CD14-positive monocyte (primary cell): ENCODE results near the gene RCAN2. TPM values are rescaled to one million over a fixed set of nuclear protein-coding genes. Genes with fewer than 3 reads are reported as not detected.

Experiments used
- DNase-seq, 3 donors: peaks; one replicate each; pipeline ENCODE4 v3.0.0-alpha.2; 2011 to 2022
- H2AFZ ChIP-seq: 2 replicates; pipeline ENCODE4 v1.6.0; 2012; ENCODE audit warnings: mild to moderate bottlenecking, low read depth, low read length, inconsistent platforms; ENCODE audit not compliant: insufficient read depth, poor library complexity, severe bottlenecking
- H3K27ac ChIP-seq, 2 donors: 1 replicate in 1 of 2; 2 replicates in 1 of 2; pipeline ENCODE4 v1.5.1; 2012 to 2013; ENCODE audit warnings: low read length in 2 of 2, control low read depth in 1 of 2, inconsistent platforms in 1 of 2, low read depth in 1 of 2, mild to moderate bottlenecking in 1 of 2
- H3K27me3 ChIP-seq, 2 donors: one replicate each; pipeline versions ENCODE4 v1.6.0 to v1.6.1; 2011 to 2013; ENCODE audit warnings: low read length in 2 of 2; ENCODE audit not compliant: control insufficient read depth in 2 of 2, insufficient read depth in 2 of 2
- H3K36me3 ChIP-seq, 2 donors: replicated peaks in 1 of 2; 1 replicate in 1 of 2; 2 replicates in 1 of 2; pipeline versions ENCODE4 v1.5.1 to v1.6.1; 2012 to 2013; ENCODE audit warnings: low read length in 2 of 2, control low read depth in 1 of 2, inconsistent platforms in 1 of 2, mild to moderate bottlenecking in 1 of 2; ENCODE audit not compliant: insufficient read depth in 2 of 2, control insufficient read depth in 1 of 2
- H3K4me1 ChIP-seq, 2 donors: 1 replicate in 1 of 2; 2 replicates in 1 of 2; pipeline versions ENCODE4 v1.5.1 to v1.6.1; 2012 to 2013; ENCODE audit warnings: low read length in 2 of 2, control low read depth in 1 of 2, inconsistent platforms in 1 of 2, mild to moderate bottlenecking in 1 of 2, moderate library complexity in 1 of 2; ENCODE audit not compliant: insufficient read depth in 2 of 2, control insufficient read depth in 1 of 2
- H3K4me2 ChIP-seq: replicated peaks from 2 replicates; pipeline ENCODE3; 2012; ENCODE audit warnings: low read length, moderate library complexity, mild to moderate bottlenecking; ENCODE audit not compliant: poor library complexity, severe bottlenecking; ENCODE audit errors: extremely low read depth
- H3K4me3 ChIP-seq, 3 experiments: fragments of 200-600 bp in 1 of 3; sonication (generic) in 1 of 3; replicated peaks in 1 of 3; 1 replicate in 2 of 3; 2 replicates in 1 of 3; pipeline ENCODE4 v1.5.1; 2011 to 2013; ENCODE audit warnings: low read length in 3 of 3, mild to moderate bottlenecking in 3 of 3, control low read depth in 2 of 3, low read depth in 2 of 3, inconsistent platforms in 1 of 3, moderate library complexity in 1 of 3
- H3K79me2 ChIP-seq: 2 replicates; pipeline ENCODE4 v1.6.0; 2012; ENCODE audit warnings: mild to moderate bottlenecking, control low read depth, inconsistent platforms, low read length, moderate library complexity; ENCODE audit not compliant: insufficient read depth
- H3K9ac ChIP-seq: 2 replicates; pipeline ENCODE4 v1.6.0; 2017; ENCODE audit warnings: low read length, mild to moderate bottlenecking; ENCODE audit not compliant: insufficient read depth, poor library complexity, severe bottlenecking
- H3K9me3 ChIP-seq, 2 donors: replicated peaks in 1 of 2; 1 replicate in 1 of 2; 2 replicates in 1 of 2; pipeline versions ENCODE4 v1.5.1 to v1.6.1; 2012 to 2013; ENCODE audit warnings: low read length in 2 of 2, control low read depth in 1 of 2; ENCODE audit not compliant: control insufficient read depth in 1 of 2, insufficient read depth in 1 of 2
- H4K20me1 ChIP-seq: 2 replicates; pipeline ENCODE4 v1.6.0; 2012; ENCODE audit warnings: mild to moderate bottlenecking, low read length, control low read depth, moderate library complexity; ENCODE audit not compliant: insufficient read depth
- H3K27ac Mint-ChIP-seq, 7 donors: one replicate each; pipeline ENCODE4 v1.8.0; 2020; ENCODE audit warnings: mild to moderate bottlenecking in 7 of 7, mixed read lengths in 7 of 7, moderate library complexity in 6 of 7, inconsistent platforms in 2 of 7
- H3K27me3 Mint-ChIP-seq, 3 donors: one replicate each; pipeline ENCODE4 v1.8.0; 2021 to 2022; ENCODE audit warnings: low read depth in 3 of 3, mild to moderate bottlenecking in 3 of 3, mixed read lengths in 3 of 3, moderate library complexity in 3 of 3, inconsistent platforms in 1 of 3
- H3K36me3 Mint-ChIP-seq, 2 donors: one replicate each; pipeline ENCODE4 v1.8.0; 2020; ENCODE audit warnings: mixed read lengths in 2 of 2, inconsistent platforms in 1 of 2, mild to moderate bottlenecking in 1 of 2
- H3K4me1 Mint-ChIP-seq: one replicate; pipeline ENCODE4 v1.8.0; 2020; ENCODE audit warnings: mild to moderate bottlenecking, mixed read lengths
- H3K4me3 Mint-ChIP-seq, 2 donors: one replicate each; pipeline ENCODE4 v1.8.0; 2020; ENCODE audit warnings: mild to moderate bottlenecking in 2 of 2, mixed read lengths in 2 of 2, moderate library complexity in 1 of 2
- H3K9me3 Mint-ChIP-seq, 7 donors: one replicate each; pipeline ENCODE4 v1.8.0; 2020 to 2022; ENCODE audit warnings: mixed read lengths in 7 of 7, mild to moderate bottlenecking in 6 of 7, moderate library complexity in 6 of 7, inconsistent platforms in 2 of 7
- CTCF ChIP-seq: fragments of 200-600 bp; IDR thresholded peaks from one replicate; pipeline ENCODE4 v1.8.0; 2022; ENCODE audit warnings: antibody characterized with exemption, mild to moderate bottlenecking
- WGBS: methylation state at CpG from one replicate; pipeline ENCODE4 v1.1.5; 2013; ENCODE audit warnings: missing lambda C conversion rate; ENCODE audit not compliant: insufficient coverage; 5-methylcytosine and 5-hydroxymethylcytosine counted together
- intact Hi-C, 2 donors: fragments of 100-400 bp; cut with micrococcal nuclease; formaldehyde crosslinking; loops; one replicate each; pipeline versions ENCODE4 v1.15.0 to v1.15.1; 2023
- polyA plus RNA-seq, 3 donors: library from polyadenylated mRNA; depleted of rRNA in 1 of 3; unstranded in 2 of 3; stranded (reverse) in 1 of 3; fragments of 300-500 nt in 2 of 3; fragments of >200 nt in 1 of 3; fragmentation: Illumina TruSeq in 2 of 3; gene quantifications; 1 replicate in 2 of 3; 2 replicates in 1 of 3; pipeline ENCODE4 v1.2.3, GENCODE V29; 2012 to 2021

The RCAN2 gene
- polyA plus RNA-seq, 3 donors = not detected

GRCh38 chr6:46234700-46235099 is 256.5 kb downstream of the RCAN2 start:
- Mint-ChIP-seq H3K27ac (no peak overlapping the region), H3K27me3 (no peaks in the 10 kb centered on the region), H3K36me3 (no peaks in the 10 kb centered on the region), H3K9me3 (peaks cover 6 to 22% (median 13%) of the 10 kb centered on the region in 7 donors), H3K4me3 (no peak overlapping the region), H3K4me1 (no peaks in the 10 kb centered on the region)
- no peak overlapping the region for H3K4me3 ChIP-seq
- H3K27ac ChIP-seq = no peak overlapping the region
- no peaks in the 10 kb centered on the region for H3K27me3 ChIP-seq
- H3K4me2 ChIP-seq = no peak overlapping the region
- DNase-seq = no peak
- no peaks in the 10 kb centered on the region for H3K79me2 ChIP-seq
- H4K20me1 ChIP-seq = no peaks in the 10 kb centered on the region
- no peaks in the 10 kb centered on the region for H3K4me1 ChIP-seq
- H3K36me3 ChIP-seq = no peaks in the 10 kb centered on the region
- no peak overlapping the region for H2AFZ ChIP-seq
- intact Hi-C loops = no loop called here
- WGBS = 100% methylated on average over 1 of the region's 3 CpGs
- H3K9me3 ChIP-seq = peaks cover 4 to 11% of the 10 kb centered on the region in 2 donors
- H3K9ac ChIP-seq = no peak overlapping the region
- TF ChIP-seq CTCF = no peak

- H3K36me3 ChIP-seq = no peaks in the 10 kb centered on the region
- intact Hi-C loops = no loop called here
- no peak overlapping the region for H3K4me2 ChIP-seq
- no peaks in the 10 kb centered on the region for H3K27me3 ChIP-seq
- H3K9ac ChIP-seq = no peak overlapping the region
- 100% methylated on average over 1 of the region's 2 CpGs for WGBS
- H4K20me1 ChIP-seq = no peaks in the 10 kb centered on the region
- no peaks in the 10 kb centered on the region for H3K27me3 Mint-ChIP-seq
- no peaks in the 10 kb centered on the region for H3K36me3 Mint-ChIP-seq
- peaks cover 8 to 22% (median 13%) of the 10 kb centered on the region in 7 donors for H3K9me3 Mint-ChIP-seq
- no peaks in the 10 kb centered on the region for H3K4me1 Mint-ChIP-seq
- no peaks in the 10 kb centered on the region for H3K79me2 ChIP-seq
- no peak overlapping the region for H3K27ac Mint-ChIP-seq
- no peak for TF ChIP-seq CTCF
- H3K4me1 ChIP-seq = no peaks in the 10 kb centered on the region
- H3K4me3 ChIP-seq = no peak overlapping the region
- no peak overlapping the region for H3K4me3 Mint-ChIP-seq
- no peak for DNase-seq
- H2AFZ ChIP-seq = no peak overlapping the region
- peaks cover 4 to 11% of the 10 kb centered on the region in 2 donors for H3K9me3 ChIP-seq
- no peak overlapping the region for H3K27ac ChIP-seq
Measured at GRCh38 chr6:46234156-46234556, 257.1 kb downstream of the RCAN2 start.
